ENCODE measurements around the gene DOCK9. TPM values are rescaled to one million over a fixed set of nuclear protein-coding genes. Genes with fewer than 3 reads are reported as not detected.

Gene DOCK9
- total and polyA plus RNA-seq, 8 donors = 7.5 to 26.3 (median 16.3) TPM

- Histone ChIP-seq H3K36me3 (no peaks in the 10 kb centered on the region), H3K27ac (no peak overlapping the region), H3K9me3 (no peaks in the 10 kb centered on the region), H3K4me1 (peaks cover 0 to 8% (median 6%) of the 10 kb centered on the region in 3 donors), H3K4me3 (no peak overlapping the region), H3K27me3 (no peaks in the 10 kb centered on the region)
- no peak for ATAC-seq
- intact Hi-C loops (cut with DNase I) = no loop called here
- DNase-seq = no peak
- no peak for FAIRE-seq
- TF ChIP-seq, protein P1, sequence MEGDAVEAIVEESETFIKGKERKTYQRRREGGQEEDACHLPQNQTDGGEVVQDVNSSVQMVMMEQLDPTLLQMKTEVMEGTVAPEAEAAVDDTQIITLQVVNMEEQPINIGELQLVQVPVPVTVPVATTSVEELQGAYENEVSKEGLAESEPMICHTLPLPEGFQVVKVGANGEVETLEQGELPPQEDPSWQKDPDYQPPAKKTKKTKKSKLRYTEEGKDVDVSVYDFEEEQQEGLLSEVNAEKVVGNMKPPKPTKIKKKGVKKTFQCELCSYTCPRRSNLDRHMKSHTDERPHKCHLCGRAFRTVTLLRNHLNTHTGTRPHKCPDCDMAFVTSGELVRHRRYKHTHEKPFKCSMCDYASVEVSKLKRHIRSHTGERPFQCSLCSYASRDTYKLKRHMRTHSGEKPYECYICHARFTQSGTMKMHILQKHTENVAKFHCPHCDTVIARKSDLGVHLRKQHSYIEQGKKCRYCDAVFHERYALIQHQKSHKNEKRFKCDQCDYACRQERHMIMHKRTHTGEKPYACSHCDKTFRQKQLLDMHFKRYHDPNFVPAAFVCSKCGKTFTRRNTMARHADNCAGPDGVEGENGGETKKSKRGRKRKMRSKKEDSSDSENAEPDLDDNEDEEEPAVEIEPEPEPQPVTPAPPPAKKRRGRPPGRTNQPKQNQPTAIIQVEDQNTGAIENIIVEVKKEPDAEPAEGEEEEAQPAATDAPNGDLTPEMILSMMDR (IDR thresholded peaks at IDR 0.05) = no peak
Observed at GRCh38 chr13:98912846-98913245, 65.0 kb downstream of the DOCK9 start.

DNA sequence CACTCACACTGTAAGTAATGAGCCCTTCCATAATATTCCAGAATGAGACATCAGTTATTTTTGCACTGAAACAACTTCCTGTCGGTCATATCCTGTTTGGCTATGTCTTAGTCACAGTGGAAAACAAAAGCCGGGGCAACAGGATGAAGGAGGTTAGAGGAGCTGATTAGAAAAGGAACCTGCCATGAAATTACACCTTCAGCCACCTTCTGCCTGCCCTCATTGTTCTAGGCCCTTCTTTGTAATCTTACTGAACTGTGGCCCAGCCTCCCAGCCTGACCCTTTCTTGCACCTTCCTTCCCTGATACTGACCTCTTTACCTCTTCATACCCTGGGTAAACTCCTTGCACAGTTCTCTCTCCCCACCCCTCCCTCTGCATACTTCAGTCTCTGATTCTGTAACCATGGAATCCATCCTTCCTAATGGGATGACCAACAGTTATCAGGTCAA lies 67.3 kb downstream of the DOCK9 start:
- Histone ChIP-seq H3K4me1 (no peaks in the 10 kb centered on the region), H3K27ac (no peak overlapping the region), H3K9me3 (no peaks in the 10 kb centered on the region), H3K27me3 (no peaks in the 10 kb centered on the region), H3K36me3 (no peaks in the 10 kb centered on the region), H3K4me3 (no peak overlapping the region)
- WGBS, 2 donors = 77 to 79% methylated on average over 2 of the region's 2 CpGs
- intact Hi-C loops (cut with DNase I) = no loop called here
- TF ChIP-seq, protein P1 (IDR thresholded peaks at IDR 0.05) = no peak
- ATAC-seq (peak in 1 of 4 donors; percentile 22), DNase-seq (no peak), FAIRE-seq (no peak)

DNA sequence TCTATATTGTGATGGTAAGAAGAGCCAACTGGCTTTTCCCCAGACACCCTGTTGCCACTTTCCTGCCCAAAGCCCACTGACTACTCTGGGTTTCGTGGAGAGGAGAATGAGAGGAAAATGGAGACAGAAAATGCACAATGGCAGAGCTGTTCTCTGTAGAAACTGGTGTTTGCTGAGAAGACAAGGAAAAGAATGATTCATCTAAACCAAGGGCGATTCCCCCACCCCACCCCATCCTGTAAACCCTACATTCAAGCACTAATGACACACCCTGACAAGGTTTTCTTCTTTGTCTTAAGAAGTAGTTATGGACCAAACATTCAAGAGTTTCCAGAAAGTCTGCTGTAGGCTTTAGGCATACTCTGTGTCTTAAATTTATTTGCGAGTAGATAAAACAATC lies 68.8 kb downstream of the DOCK9 start:
- no peaks in the 10 kb centered on the region for H3K27me3 ChIP-seq
- no peak for ATAC-seq
- TF ChIP-seq, protein P1 (IDR thresholded peaks at IDR 0.05) = no peak
- no peaks in the 10 kb centered on the region for H3K4me1 ChIP-seq
- H3K4me3 ChIP-seq = no peak overlapping the region
- H3K36me3 ChIP-seq = no peaks in the 10 kb centered on the region
- no peak for FAIRE-seq
- WGBS, 2 donors = 94 to 96% methylated on average over 3 of the region's 3 CpGs
- intact Hi-C loops (cut with DNase I) = no loop called here
- no peak for DNase-seq
- H3K27ac ChIP-seq = no peak overlapping the region
- no peaks in the 10 kb centered on the region for H3K9me3 ChIP-seq

GRCh38 chr13:98906746-98907502 lies 70.9 kb downstream of the DOCK9 start:
- Histone ChIP-seq H3K9me3 (no peaks in the 10 kb centered on the region), H3K4me3 (no peak overlapping the region), H3K36me3 (peaks cover 0 to 6% (median 0%) of the 10 kb centered on the region in 3 donors), H3K4me1 (no peaks in the 10 kb centered on the region), H3K27ac (no peak overlapping the region), H3K27me3 (no peaks in the 10 kb centered on the region)
- FAIRE-seq (no peak), ATAC-seq (no peak), DNase-seq (no peak)
- intact Hi-C loops (cut with DNase I) = no loop called here
- TF ChIP-seq, protein P1 (IDR thresholded peaks at IDR 0.05) = no peak
- WGBS, 2 donors = 90 to 96% methylated on average over 8 of the region's 8 CpGs

DNA sequence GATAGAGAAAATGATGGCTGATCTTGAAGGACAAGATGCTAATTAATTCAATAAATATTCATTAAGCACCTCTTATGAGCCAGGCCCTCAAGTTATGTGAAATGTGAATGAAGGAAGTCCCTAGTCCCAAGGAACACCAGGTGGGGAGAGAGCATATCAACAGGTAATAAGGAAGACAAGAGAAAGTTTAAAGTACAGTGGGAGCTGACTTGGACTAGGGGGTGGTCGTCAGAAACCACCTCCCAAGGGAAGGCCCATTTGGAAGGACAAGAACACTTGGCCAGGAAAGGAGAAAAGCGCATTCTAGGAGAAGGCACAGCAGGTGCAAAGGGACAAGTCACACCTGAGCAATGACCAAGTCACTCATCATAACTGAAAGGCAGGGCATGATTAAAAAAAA lies 72.7 kb downstream of the DOCK9 start:
- TF ChIP-seq, protein P1 (IDR thresholded peaks at IDR 0.05) = no peak
- H3K27ac ChIP-seq = no peak overlapping the region
- FAIRE-seq = no peak
- peaks cover 0 to 11% (median 0%) of the 10 kb centered on the region in 3 donors for H3K36me3 ChIP-seq
- intact Hi-C loops (cut with DNase I) = no loop called here
- no peak overlapping the region for H3K4me3 ChIP-seq
- no peak for DNase-seq
- no peaks in the 10 kb centered on the region for H3K4me1 ChIP-seq
- ATAC-seq = no peak
- WGBS, 2 donors = 76 to 78% methylated on average over 2 of the region's 2 CpGs
- no peaks in the 10 kb centered on the region for H3K9me3 ChIP-seq
- no peaks in the 10 kb centered on the region for H3K27me3 ChIP-seq

Data from pancreas (tissue), 10 donors.